BLaER1 treated with 17β-estradiol and CSF1 and Interleukin-3, amounts not matched to agents 10 nM and 100 nM (cell line): Measurements from ENCODE around the gene VAPA.

ENCODE experiments used
- H3K27ac ChIP-seq, 11 experiments: shearing (Covaris generic); formaldehyde crosslinking; 2 replicates each; pipeline ENCODE4 v1.8.1; 2022
- H3K27me3 ChIP-seq, 11 experiments: shearing (Covaris generic); formaldehyde crosslinking; 2 replicates each; pipeline ENCODE4 v1.8.1; 2022
- H3K36me3 ChIP-seq, 11 experiments: shearing (Covaris generic); formaldehyde crosslinking; 2 replicates each; pipeline ENCODE4 v1.8.1; 2022
- H3K4me1 ChIP-seq, 10 experiments: shearing (Covaris generic); formaldehyde crosslinking; 2 replicates each; pipeline ENCODE4 v1.8.1; 2022
- H3K4me2 ChIP-seq, 11 experiments: shearing (Covaris generic); formaldehyde crosslinking; 2 replicates each; pipeline ENCODE4 v1.8.1; 2022
- H3K4me3 ChIP-seq, 10 experiments: shearing (Covaris generic); formaldehyde crosslinking; 2 replicates each; pipeline ENCODE4 v1.8.1; 2022
- H3K9ac ChIP-seq, 11 experiments: shearing (Covaris generic); formaldehyde crosslinking; 2 replicates each; pipeline ENCODE4 v1.8.1; 2022
- H3K9me3 ChIP-seq, 11 experiments: shearing (Covaris generic); formaldehyde crosslinking; replicated peaks in 1 of 11; 2 replicates each; pipeline ENCODE4 v1.8.1; 2022
- H4K20me1 ChIP-seq, 11 experiments: shearing (Covaris generic); formaldehyde crosslinking; 2 replicates each; pipeline ENCODE4 v1.8.1; 2022
- Cebpa-rat ChIP-seq, 11 experiments: shearing (Covaris generic); IDR thresholded peaks; 2 replicates each; pipeline ENCODE4 v1.8.1; 2022

Gene VAPA

GRCh38 chr18:9949861-9950260, 36.0 kb downstream of the VAPA start:
- TF ChIP-seq Cebpa-rat (IDR thresholded peaks at IDR 0.05): no peak
- Histone ChIP-seq H3K4me2 (peak overlapping the region in 5 of 11 experiments; percentile 5 to 41 (median 34); a peak in 7 of 22 replicates), H3K27me3 (no peaks in the 10 kb centered on the region), H3K9ac (no peak overlapping the region), H3K36me3 (peaks cover 68 to 99% (median 82%) of the 10 kb centered on the region in 11 experiments), H3K4me3 (no peak overlapping the region), H3K4me1 (peaks cover 9 to 49% (median 20%) of the 10 kb centered on the region in 10 experiments; a peak in 14 of 20 replicates), H3K27ac (no peak overlapping the region; a peak in 1 of 22 replicates), H3K9me3 (no peaks in the 10 kb centered on the region), H4K20me1 (peaks cover 18 to 100% (median 59%) of the 10 kb centered on the region in 11 experiments; a peak in 20 of 22 replicates)

- H4K20me1 ChIP-seq: peaks cover 18 to 100% (median 53%) of the 10 kb centered on the region in 11 experiments; a peak in 20 of 22 replicates
- no peaks in the 10 kb centered on the region for H3K9me3 ChIP-seq
- H3K36me3 ChIP-seq: peaks cover 69 to 99% (median 82%) of the 10 kb centered on the region in 11 experiments
- H3K4me3 ChIP-seq: no peak overlapping the region
- no peak overlapping the region; a peak in 1 of 22 replicates for H3K27ac ChIP-seq
- H3K27me3 ChIP-seq: no peaks in the 10 kb centered on the region
- no peak for TF ChIP-seq Cebpa-rat (IDR thresholded peaks at IDR 0.05)
- no peak overlapping the region for H3K9ac ChIP-seq
- H3K4me2 ChIP-seq: peak overlapping the region in 6 of 11 experiments; percentile 9 to 41 (median 30); a peak in 10 of 22 replicates
- peaks cover 9 to 49% (median 20%) of the 10 kb centered on the region in 10 experiments; a peak in 13 of 20 replicates for H3K4me1 ChIP-seq
Observed at GRCh38 chr18:9950289-9951016, 36.6 kb downstream of the VAPA start.

GRCh38 chr18:9951022-9951859, 37.4 kb downstream of the VAPA start:
- peaks cover 18 to 100% (median 51%) of the 10 kb centered on the region in 11 experiments; a peak in 20 of 22 replicates for H4K20me1 ChIP-seq
- no peak overlapping the region for H3K4me3 ChIP-seq
- H3K9me3 ChIP-seq: no peaks in the 10 kb centered on the region
- H3K36me3 ChIP-seq: peaks cover 68 to 99% (median 82%) of the 10 kb centered on the region in 11 experiments
- H3K4me2 ChIP-seq: peak overlapping the region in 4 of 11 experiments; percentile 8 to 40 (median 30); a peak in 5 of 22 replicates
- peaks cover 9 to 49% (median 20%) of the 10 kb centered on the region in 10 experiments; a peak in 13 of 20 replicates for H3K4me1 ChIP-seq
- H3K27ac ChIP-seq: no peak overlapping the region
- H3K27me3 ChIP-seq: no peaks in the 10 kb centered on the region
- TF ChIP-seq Cebpa-rat (IDR thresholded peaks at IDR 0.05): no peak
- H3K9ac ChIP-seq: peak overlapping the region in 1 of 11 experiments; percentile 13; a peak in 1 of 22 replicates

- Histone ChIP-seq H4K20me1 (peaks cover 19 to 100% (median 49%) of the 10 kb centered on the region in 11 experiments; a peak in 20 of 22 replicates), H3K36me3 (peaks cover 61 to 92% (median 77%) of the 10 kb centered on the region in 11 experiments), H3K27ac (no peak overlapping the region)
Observed at GRCh38 chr18:9952633-9953416, 39.0 kb downstream of the VAPA start.

GRCh38 chr18:9958861-9959399, 45.1 kb downstream of the VAPA start:
- Histone ChIP-seq H3K27me3 (no peaks in the 10 kb centered on the region), H4K20me1 (peaks cover 0 to 73% (median 4%) of the 10 kb centered on the region in 11 experiments; a peak in 9 of 22 replicates), H3K27ac (no peak overlapping the region), H3K36me3 (peaks cover 23 to 34% (median 32%) of the 10 kb centered on the region in 11 experiments), H3K9ac (no peak overlapping the region), H3K9me3 (no peaks in the 10 kb centered on the region), H3K4me3 (no peak overlapping the region), H3K4me2 (no peak overlapping the region), H3K4me1 (peaks cover 4 to 17% (median 14%) of the 10 kb centered on the region in 10 experiments; a peak in 17 of 20 replicates)
- TF ChIP-seq Cebpa-rat (IDR thresholded peaks at IDR 0.05): no peak

More at GRCh38 chr18:9952633-9953416, 39.0 kb downstream of the VAPA start:
- Histone ChIP-seq H3K4me1 (peaks cover 9 to 49% (median 20%) of the 10 kb centered on the region in 10 experiments; a peak in 13 of 20 replicates), H3K4me3 (no peak overlapping the region), H3K9ac (no peak overlapping the region), H3K4me2 (peak overlapping the region in 4 of 11 experiments; percentile 3 to 46 (median 18); a peak in 3 of 22 replicates), H3K9me3 (no peaks in the 10 kb centered on the region), H3K27me3 (no peaks in the 10 kb centered on the region)
- TF ChIP-seq Cebpa-rat (IDR thresholded peaks at IDR 0.05): no peak

- no peak overlapping the region for H3K4me3 ChIP-seq
- TF ChIP-seq Cebpa-rat (IDR thresholded peaks at IDR 0.05): no peak
- no peak overlapping the region for H3K9ac ChIP-seq
- H3K36me3 ChIP-seq: peaks cover 17 to 28% (median 26%) of the 10 kb centered on the region in 11 experiments
- H3K4me2 ChIP-seq: no peak overlapping the region
- no peaks in the 10 kb centered on the region for H3K9me3 ChIP-seq
- peaks cover 6 to 19% (median 14%) of the 10 kb centered on the region in 10 experiments; a peak in 18 of 20 replicates for H3K4me1 ChIP-seq
- no peak overlapping the region for H3K27ac ChIP-seq
- peaks cover 0 to 67% (median 4%) of the 10 kb centered on the region in 11 experiments; a peak in 7 of 22 replicates for H4K20me1 ChIP-seq
- no peaks in the 10 kb centered on the region for H3K27me3 ChIP-seq
Observed at GRCh38 chr18:9959564-9959963, 45.7 kb downstream of the VAPA start.

- Histone ChIP-seq H3K36me3 (peaks cover 9 to 20% (median 17%) of the 10 kb centered on the region in 11 experiments; a peak in 18 of 22 replicates), H3K9me3 (no peaks in the 10 kb centered on the region), H3K4me2 (peak overlapping the region in 7 of 11 experiments; percentile 6 to 39 (median 13); a peak in 7 of 22 replicates), H3K9ac (no peak overlapping the region), H3K4me1 (peaks cover 12 to 28% (median 18%) of the 10 kb centered on the region in 10 experiments), H3K27me3 (no peaks in the 10 kb centered on the region), H4K20me1 (peaks cover 0 to 59% (median 4%) of the 10 kb centered on the region in 11 experiments; a peak in 7 of 22 replicates), H3K27ac (no peak overlapping the region), H3K4me3 (no peak overlapping the region)
- no peak for TF ChIP-seq Cebpa-rat (IDR thresholded peaks at IDR 0.05)
Observed at GRCh38 chr18:9960258-9960904, 46.6 kb downstream of the VAPA start.
